Heart left ventricle (tissue), 16 donors: ENCODE data around the gene RNF31. TPM values are rescaled to one million over a fixed set of nuclear protein-coding genes. Genes with fewer than 3 reads are reported as not detected.

ENCODE experiments used
- ATAC-seq, 4 donors: fragments of 200-7000 bp; cut with Tn5 transposase; one replicate each; pipeline ENCODE4 v1.9.1; 2020 to 2022; ENCODE audit warnings: moderate library complexity in 4 of 4, mild to moderate bottlenecking in 3 of 4, moderate number of reproducible peaks in 1 of 4
- DNase-seq, 5 donors: peaks; one replicate each; pipeline ENCODE4 v3.0.0-alpha.2; 2020
- H3K27ac ChIP-seq, 12 donors: fragments of 200-600 bp; sonication (generic) in 4 of 12; one replicate each; pipeline versions ENCODE4 v1.5.0 to v1.8.0; 2016 to 2022; ENCODE audit warnings: mild to moderate bottlenecking in 2 of 12
- H3K27me3 ChIP-seq, 9 donors: fragments of 200-600 bp; sonication (generic) in 2 of 9; one replicate each; pipeline versions ENCODE4 v1.5.1 to v1.8.0; 2016 to 2022; ENCODE audit warnings: mild to moderate bottlenecking in 3 of 9
- H3K36me3 ChIP-seq, 9 donors: fragments of 200-600 bp; sonication (generic) in 2 of 9; one replicate each; pipeline versions ENCODE4 v1.5.0 to v1.8.0; 2018 to 2022; ENCODE audit warnings: mild to moderate bottlenecking in 2 of 9
- H3K4me1 ChIP-seq, 12 donors: fragments of 200-600 bp; sonication (generic) in 4 of 12; one replicate each; pipeline versions ENCODE4 v1.5.0 to v1.8.0; 2016 to 2022; ENCODE audit warnings: mild to moderate bottlenecking in 3 of 12
- H3K4me3 ChIP-seq, 12 donors: fragments of 200-600 bp; sonication (generic) in 4 of 12; one replicate each; pipeline versions ENCODE4 v1.5.0 to v1.8.0; 2017 to 2022; ENCODE audit warnings: mild to moderate bottlenecking in 9 of 12, moderate library complexity in 4 of 12
- H3K9me3 ChIP-seq, 12 donors: fragments of 200-600 bp; sonication (generic) in 4 of 12; one replicate each; pipeline versions ENCODE4 v1.5.0 to v1.8.0; 2016 to 2022; ENCODE audit warnings: mild to moderate bottlenecking in 1 of 12
- CTCF ChIP-seq, 12 donors: fragments of 200-600 bp; sonication (generic) in 4 of 12; IDR thresholded peaks; one replicate each; pipeline versions ENCODE4 v1.5.0 to v1.8.0; 2018 to 2022; ENCODE audit warnings: antibody characterized with exemption in 12 of 12, mild to moderate bottlenecking in 5 of 12
- POLR2A ChIP-seq, 2 donors: fragments of 450-650 bp; IDR thresholded peaks; one replicate each; pipeline ENCODE4 v1.6.1; 2017; ENCODE audit warnings: antibody characterized with exemption in 2 of 2, mild to moderate bottlenecking in 2 of 2, moderate library complexity in 2 of 2
- WGBS, 4 donors: extraction: QIAGEN DNeasy Blood & Tissue Kit in 2 of 4; methylation state at CpG; one replicate each; pipeline versions ENCODE4 v1.1.5 to v1.1.7; 2013 to 2018; 5-methylcytosine and 5-hydroxymethylcytosine counted together
- intact Hi-C, 10 donors: fragments of 100-400 bp; cut with DNase I; formaldehyde crosslinking; loops; one replicate each; pipeline versions ENCODE4 v1.11.1 to v1.14.2; 2022
- polyA plus RNA-seq, 2 donors: library from polyadenylated mRNA; stranded (reverse); fragments of 200-250 nt; gene quantifications; one replicate each; pipeline ENCODE4 v1.2.3, GENCODE V29; 2013
- total RNA-seq, 9 donors: library from RNA; depleted of rRNA in 2 of 9; stranded (reverse); fragments of >200 nt in 2 of 9; fragmentation: NEBNext Ultra II Directional in 3 of 9; extraction: Animal tissue kit (Norgen Biotek cat#: 25700) in 3 of 9; gene quantifications; one replicate each; pipeline versions ENCODE4 v1.1.0 to v1.2.4, GENCODE V29; 2016 to 2023
- donor health status: ischemic (EF 13 %, LVEDD 7.1; RV severe dilation, severe dysfunction).
- donor health status: healthy with polysubstance abuse.
- donor health status: DM: no; HTN: yes; CAD: no.
- donor health status: DM: no; HTN: no; CAD: no.
- donor health status: ischemic (EF 25% LVEDD 6.9; RV normal size, moderate dysfunction).
- donor health status: ischemic (EF 25% LVEDD 5.7; RV mildly dilated, moderate dysfunction).
- donor health status: healthy.
- donor health status: DM: yes; HTN: yes; CAD: no.
- donor health status: ischemic (EF 35%, LVEDD 5.7; RV mildly dilated, moderate dysfunction).
- donor health status: nonischemic (EF 11% LVEDD 7.7; RV severe dilation, severe dysfunction).
- donor health status: DM: yes; HTN: yes; CAD: no.
- donor health status: PGD.
- donor health status: ischemic (EF 29% LVEDD 5.4; RV normal size, mild dysfunction).
- donor health status: nonischemic (EF 23%, LVEDD 6.1; RV moderate dilation, normal function).

The RNF31 gene
- total and polyA plus RNA-seq, 11 donors, result 31.6 to 54.2 (median 36.6) TPM

GRCh38 chr14:24186831-24187538 lies 39.7 kb downstream of the RNF31 start:
- H3K36me3 ChIP-seq, result peaks cover 4 to 70% (median 57%) of the 10 kb centered on the region in 9 donors
- 92 to 98% (median 93%) methylated on average over 10 of the region's 10 CpGs for WGBS, 4 donors
- intact Hi-C loops, result no loop called here

GRCh38 chr14:24187539-24187915 lies 40.2 kb downstream of the RNF31 start:
- 79 to 88% (median 85%) methylated on average over 2 of the region's 2 CpGs for WGBS, 4 donors
- Histone ChIP-seq H3K27ac (no peak overlapping the region), H3K9me3 (no peaks in the 10 kb centered on the region), H3K4me1 (peaks cover 0 to 24% (median 14%) of the 10 kb centered on the region in 12 donors), H3K36me3 (peaks cover 4 to 71% (median 57%) of the 10 kb centered on the region in 9 donors), H3K27me3 (no peaks in the 10 kb centered on the region), H3K4me3 (peak overlapping the region in 7 of 12 donors; percentile 66 to 83 (median 72))
- intact Hi-C loops, result no loop called here
- no peak for TF ChIP-seq POLR2A (IDR thresholded peaks at IDR 0.05)
- no peak for TF ChIP-seq CTCF (IDR thresholded peaks at IDR 0.05)
- DNase-seq, result no peak
- no peak for ATAC-seq

More at GRCh38 chr14:24186831-24187538, 39.7 kb downstream of the RNF31 start:
- TF ChIP-seq CTCF (IDR thresholded peaks at IDR 0.05) (no peak), POLR2A (IDR thresholded peaks at IDR 0.05) (no peak)
- Histone ChIP-seq H3K4me1 (peaks cover 0 to 24% (median 14%) of the 10 kb centered on the region in 12 donors), H3K9me3 (no peaks in the 10 kb centered on the region), H3K27ac (no peak overlapping the region), H3K27me3 (no peaks in the 10 kb centered on the region), H3K4me3 (peak overlapping the region in 2 of 12 donors; percentile 68 to 71)
- no peak for DNase-seq
- ATAC-seq, result no peak

GRCh38 chr14:24188251-24189058 lies 41.2 kb downstream of the RNF31 start, which contains the start of gene IPO4:
Gene IPO4 (minus strand): TSS chr14:24188816. CDS start chr14:24188787, 29 bp downstream.
- WGBS, 4 donors, result 0 to 1% (median 1%) methylated on average over 23 to 65 of the region's 65 CpGs
- H3K27ac ChIP-seq, result peak within 1 kb of the TSS in 11 of 12 donors; percentile 41 to 80 (median 67)
- H3K27me3 ChIP-seq, result no peaks in the 10 kb centered on the region
- H3K36me3 ChIP-seq, result peaks cover 0 to 70% (median 54%) of the 10 kb centered on the region in 9 donors
- TF ChIP-seq POLR2A (IDR thresholded peaks at IDR 0.05) (peak in 1 of 2 donors; percentile 45), CTCF (IDR thresholded peaks at IDR 0.05) (no peak)
- peak; percentile 92 to 98 (median 94) for ATAC-seq
- H3K4me1 ChIP-seq, result peaks cover 0 to 24% (median 14%) of the 10 kb centered on the region in 12 donors
- intact Hi-C loops, result loop anchor here in 2 of 10 donors (1.0 to 2.0 kb wide), 2 partner anchors 27 to 74 kb away; partner anchors contain the start of genes DCAF11 (in 1 of the 2), IRF9 (in 1 of the 2) and NRL (in 1 of the 2)
- peak; percentile 96 to 98 (median 97) for DNase-seq
- no peaks in the 10 kb centered on the region for H3K9me3 ChIP-seq
- peak within 1 kb of the TSS; percentile 48 to 83 (median 69) for H3K4me3 ChIP-seq

- peaks cover 0 to 26% (median 15%) of the 10 kb centered on the region in 12 donors for H3K4me1 ChIP-seq
- H3K27me3 ChIP-seq, result no peaks in the 10 kb centered on the region
- H3K9me3 ChIP-seq, result no peaks in the 10 kb centered on the region
- peaks cover 0 to 64% (median 50%) of the 10 kb centered on the region in 9 donors for H3K36me3 ChIP-seq
- TF ChIP-seq POLR2A (IDR thresholded peaks at IDR 0.05) (no peak), CTCF (IDR thresholded peaks at IDR 0.05) (no peak)
- ATAC-seq, result no peak
- 2 to 5% (median 2%) methylated on average over 3 of the region's 3 CpGs for WGBS, 4 donors
- DNase-seq, result no peak
- peak overlapping the region in 11 of 12 donors; percentile 11 to 80 (median 66) for H3K27ac ChIP-seq
- intact Hi-C loops, result loop anchor here in 1 of 10 donors (2.0 kb wide), 1 partner anchor 74 kb away; the partner anchor contains the start of genes DCAF11 and NRL
- H3K4me3 ChIP-seq, result peak overlapping the region in 9 of 12 donors; percentile 66 to 83 (median 71)
Observed at GRCh38 chr14:24189059-24189375, 41.7 kb downstream of the RNF31 start.
